ENCODE results near the gene ABRACL. TPM values are rescaled to one million over a fixed set of nuclear protein-coding genes. Genes with fewer than 3 reads are reported as not detected.

Gene ABRACL
- total RNA-seq, 1 donor from 2014 or later: 47.1 TPM

GRCh38 chr6:139051396-139052060, 23.0 kb downstream of the ABRACL start:
- Mint-ChIP-seq H3K27ac (no peak overlapping the region), H3K4me3 (no peak overlapping the region), H3K36me3 (no peaks in the 10 kb centered on the region), H3K9me3 (no peaks in the 10 kb centered on the region), H3K4me1 (ENCODE audit: unreplicated experiment) (no peaks in the 10 kb centered on the region), H3K27me3 (no peaks in the 10 kb centered on the region)
- TF ChIP-seq CTCF (conservative IDR thresholded peaks at IDR 0.05): no peak
- no peak for DNase-seq (ENCODE audit: extremely low spot score, unreplicated experiment)

- TF ChIP-seq CTCF (conservative IDR thresholded peaks at IDR 0.05): no peak
- DNase-seq (ENCODE audit: extremely low spot score, unreplicated experiment): no peak
- no peaks in the 10 kb centered on the region for H3K4me1 Mint-ChIP-seq (ENCODE audit: unreplicated experiment)
- H3K27ac Mint-ChIP-seq: no peak overlapping the region
- no peaks in the 10 kb centered on the region for H3K36me3 Mint-ChIP-seq
- H3K27me3 Mint-ChIP-seq: no peaks in the 10 kb centered on the region
- H3K9me3 Mint-ChIP-seq: no peaks in the 10 kb centered on the region
- no peak overlapping the region for H3K4me3 Mint-ChIP-seq
Observed at GRCh38 chr6:139053382-139053781, 24.8 kb downstream of the ABRACL start.

DNA sequence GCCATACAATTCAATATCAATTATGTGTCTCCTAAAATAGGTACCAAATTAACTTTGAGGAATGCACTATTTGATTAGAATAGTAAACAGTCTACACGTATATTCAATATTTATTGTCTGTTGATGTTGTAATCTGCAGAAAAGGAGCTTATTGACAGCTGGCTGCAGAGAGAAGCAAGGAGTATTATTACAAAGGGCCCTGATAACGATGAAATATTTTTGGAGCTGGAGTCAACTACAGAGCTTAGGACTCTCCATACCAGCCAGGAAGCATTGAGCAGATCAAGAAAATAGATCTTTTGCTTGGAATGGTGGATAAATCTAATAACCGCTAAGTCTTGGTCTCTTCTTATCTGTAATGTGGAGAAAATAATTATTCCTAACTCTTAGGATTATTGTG, 25.5 kb downstream of the ABRACL start:
- DNase-seq (ENCODE audit: extremely low spot score, unreplicated experiment): no peak
- no peaks in the 10 kb centered on the region for H3K27me3 Mint-ChIP-seq
- no peaks in the 10 kb centered on the region for H3K4me1 Mint-ChIP-seq (ENCODE audit: unreplicated experiment)
- H3K27ac Mint-ChIP-seq: no peak overlapping the region
- no peaks in the 10 kb centered on the region for H3K36me3 Mint-ChIP-seq
- no peaks in the 10 kb centered on the region for H3K9me3 Mint-ChIP-seq
- no peak for TF ChIP-seq CTCF (conservative IDR thresholded peaks at IDR 0.05)
- H3K4me3 Mint-ChIP-seq: no peak overlapping the region

GRCh38 chr6:139055709-139056108, 27.2 kb downstream of the ABRACL start:
- H3K9me3 Mint-ChIP-seq: no peaks in the 10 kb centered on the region
- no peaks in the 10 kb centered on the region for H3K36me3 Mint-ChIP-seq
- no peak for DNase-seq (ENCODE audit: extremely low spot score, unreplicated experiment)
- no peak for TF ChIP-seq CTCF (conservative IDR thresholded peaks at IDR 0.05)
- no peak overlapping the region for H3K27ac Mint-ChIP-seq
- no peak overlapping the region for H3K4me3 Mint-ChIP-seq
- H3K4me1 Mint-ChIP-seq (ENCODE audit: unreplicated experiment): no peaks in the 10 kb centered on the region
- H3K27me3 Mint-ChIP-seq: no peaks in the 10 kb centered on the region

DNA sequence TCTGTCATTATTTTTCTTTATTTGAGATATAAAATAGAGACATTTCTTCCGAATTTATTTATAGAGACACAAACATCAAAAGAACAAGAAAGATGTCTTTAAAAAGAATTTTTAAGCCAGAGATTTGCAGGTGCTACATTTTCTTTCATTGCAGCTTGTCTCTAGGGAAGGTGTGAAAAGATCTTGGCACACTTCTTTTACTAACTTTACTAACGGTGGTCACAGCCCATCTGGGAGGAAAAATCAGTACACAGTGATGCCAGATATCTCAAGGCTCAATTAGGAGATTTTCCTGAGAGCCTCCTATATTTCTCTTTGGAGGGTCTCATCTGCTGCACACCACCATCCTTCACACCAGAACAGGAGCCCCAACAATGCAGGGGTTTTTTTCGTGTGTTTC, 29.5 kb downstream of the ABRACL start:
- H3K27ac Mint-ChIP-seq: no peak overlapping the region
- no peak for DNase-seq (ENCODE audit: extremely low spot score, unreplicated experiment)
- H3K9me3 Mint-ChIP-seq: no peaks in the 10 kb centered on the region
- no peak for TF ChIP-seq CTCF (conservative IDR thresholded peaks at IDR 0.05)
- H3K36me3 Mint-ChIP-seq: no peaks in the 10 kb centered on the region
- no peaks in the 10 kb centered on the region for H3K27me3 Mint-ChIP-seq
- H3K4me3 Mint-ChIP-seq: no peak overlapping the region
- no peaks in the 10 kb centered on the region for H3K4me1 Mint-ChIP-seq (ENCODE audit: unreplicated experiment)

DNA sequence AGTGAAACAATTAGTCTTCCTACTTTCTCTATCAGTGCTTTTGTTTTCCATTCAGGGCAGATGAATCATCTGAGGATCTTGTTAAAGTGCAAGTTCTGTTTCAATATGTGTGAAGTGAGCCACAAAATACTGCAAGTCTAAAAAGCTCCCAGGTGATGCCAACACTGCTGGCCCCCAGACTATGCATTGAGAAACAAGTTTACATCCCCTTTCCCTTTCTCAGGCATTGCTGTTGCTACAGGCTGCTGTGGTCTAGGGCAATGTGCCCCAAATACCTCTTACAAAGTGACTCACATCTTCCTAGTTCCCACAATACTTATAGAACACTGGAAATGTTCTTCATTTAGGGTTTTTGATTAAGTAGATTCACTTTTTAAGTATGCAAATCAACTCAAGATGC, 31.8 kb downstream of the ABRACL start:
- Mint-ChIP-seq H3K4me3 (no peak overlapping the region), H3K9me3 (no peaks in the 10 kb centered on the region), H3K4me1 (ENCODE audit: unreplicated experiment) (peaks cover 1% of the 10 kb centered on the region), H3K36me3 (no peaks in the 10 kb centered on the region), H3K27me3 (peaks cover under 1% of the 10 kb centered on the region), H3K27ac (no peak overlapping the region)
- DNase-seq (ENCODE audit: extremely low spot score, unreplicated experiment): no peak
- no peak for TF ChIP-seq CTCF (conservative IDR thresholded peaks at IDR 0.05)
